CD4-positive, alpha-beta T cell (primary cell): ENCODE data around the gene MTMR2. TPM values are rescaled to one million over a fixed set of nuclear protein-coding genes. Genes with fewer than 3 reads are reported as not detected.

Source experiments
- ATAC-seq: fragments of 200-7000 bp; cut with Tn5 transposase; one replicate; pipeline ENCODE4 v1.10.0; 2022; ENCODE audit warnings: mild to moderate bottlenecking; ENCODE audit not compliant: poor library complexity
- CTCF ChIA-PET: fragments of 350-600 bp; sonication (Branson Sonifier 250); formaldehyde crosslinking; loops from one replicate; lab custom pipeline; 2021; ENCODE audit warnings: antibody characterized with exemption, inconsistent platforms; lab: Charles Lee
- POLR2A ChIA-PET: fragments of 350-600 bp; sonication (Branson Sonifier 250); formaldehyde crosslinking; loops from one replicate; lab custom pipeline; 2021; ENCODE audit warnings: antibody characterized with exemption, inconsistent platforms; lab: Charles Lee
- DNase-seq, 14 experiments: peaks; one replicate each; pipeline ENCODE4 v3.0.0-alpha.2; 2013 to 2020; ENCODE audit warnings: mixed read lengths in 2 of 14
- H3K27ac ChIP-seq, 2 donors: one replicate each; pipeline versions ENCODE4 v1.5.1 to v1.7.0; 2013; ENCODE audit warnings: low read length in 2 of 2, low read depth in 1 of 2, mild to moderate bottlenecking in 1 of 2
- H3K27me3 ChIP-seq, 2 experiments: 1 replicate in 1 of 2; 2 replicates in 1 of 2; pipeline versions ENCODE4 v1.6.1 to v1.7.0; 2013; ENCODE audit warnings: low read length in 2 of 2, control low read depth in 1 of 2, mild to moderate bottlenecking in 1 of 2, moderate library complexity in 1 of 2; ENCODE audit not compliant: insufficient read depth in 2 of 2, control insufficient read depth in 1 of 2
- H3K36me3 ChIP-seq: one replicate; pipeline ENCODE4 v1.6.1; 2013; ENCODE audit warnings: low read length, control low read depth; ENCODE audit not compliant: insufficient read depth
- H3K4me1 ChIP-seq: one replicate; pipeline ENCODE4 v1.6.1; 2013; ENCODE audit warnings: low read length, control low read depth; ENCODE audit not compliant: insufficient read depth
- H3K4me3 ChIP-seq: one replicate; pipeline ENCODE4 v1.5.1; 2013; ENCODE audit warnings: mild to moderate bottlenecking, low read length, moderate library complexity
- H3K9me3 ChIP-seq, 2 experiments: 1 replicate in 1 of 2; 2 replicates in 1 of 2; pipeline versions ENCODE4 v1.6.1 to v1.7.0; 2013; ENCODE audit warnings: low read length in 2 of 2, mild to moderate bottlenecking in 2 of 2, control low read depth in 1 of 2, moderate library complexity in 1 of 2; ENCODE audit not compliant: control insufficient read depth in 1 of 2, insufficient read depth in 1 of 2
- H3K27ac Mint-ChIP-seq: one replicate; pipeline ENCODE4 v1.8.0; 2020; ENCODE audit warnings: mixed read lengths
- H3K27me3 Mint-ChIP-seq: one replicate; pipeline ENCODE4 v1.8.0; 2021; ENCODE audit warnings: mixed read lengths
- H3K36me3 Mint-ChIP-seq: one replicate; pipeline ENCODE4 v1.8.0; 2021; ENCODE audit warnings: low read depth, mixed read lengths
- H3K4me1 Mint-ChIP-seq: one replicate; pipeline ENCODE4 v1.8.0; 2021; ENCODE audit warnings: low read depth, mixed read lengths
- H3K4me3 Mint-ChIP-seq: one replicate; pipeline ENCODE4 v1.8.0; 2020; ENCODE audit warnings: mild to moderate bottlenecking, mixed read lengths
- H3K9me3 Mint-ChIP-seq: one replicate; pipeline ENCODE4 v1.8.0; 2020; ENCODE audit warnings: mixed read lengths
- CTCF ChIP-seq: fragments of 200-600 bp; IDR thresholded peaks from one replicate; pipeline ENCODE4 v1.8.0; 2022; ENCODE audit warnings: antibody characterized with exemption, mild to moderate bottlenecking
- intact Hi-C, 2 experiments: fragments of 100-400 bp; cut with DNase I in 1 of 2; cut with micrococcal nuclease in 1 of 2; formaldehyde crosslinking; loops; one replicate each; pipeline versions ENCODE4 v1.15.1 to v1.9.0; 2023 to 2025; cut with DNase I, micrococcal nuclease
- total RNA-seq, 174 experiments: library from RNA in 2 of 174; stranded (reverse) in 2 of 174; gene quantifications; one replicate each; pipeline ENCODE4 v1.2.3 and lab custom pipeline; 2021 to 2026

MTMR2 gene
- total RNA-seq, 2 experiments from 2014 or later: 6.6 to 6.9 TPM

DNA sequence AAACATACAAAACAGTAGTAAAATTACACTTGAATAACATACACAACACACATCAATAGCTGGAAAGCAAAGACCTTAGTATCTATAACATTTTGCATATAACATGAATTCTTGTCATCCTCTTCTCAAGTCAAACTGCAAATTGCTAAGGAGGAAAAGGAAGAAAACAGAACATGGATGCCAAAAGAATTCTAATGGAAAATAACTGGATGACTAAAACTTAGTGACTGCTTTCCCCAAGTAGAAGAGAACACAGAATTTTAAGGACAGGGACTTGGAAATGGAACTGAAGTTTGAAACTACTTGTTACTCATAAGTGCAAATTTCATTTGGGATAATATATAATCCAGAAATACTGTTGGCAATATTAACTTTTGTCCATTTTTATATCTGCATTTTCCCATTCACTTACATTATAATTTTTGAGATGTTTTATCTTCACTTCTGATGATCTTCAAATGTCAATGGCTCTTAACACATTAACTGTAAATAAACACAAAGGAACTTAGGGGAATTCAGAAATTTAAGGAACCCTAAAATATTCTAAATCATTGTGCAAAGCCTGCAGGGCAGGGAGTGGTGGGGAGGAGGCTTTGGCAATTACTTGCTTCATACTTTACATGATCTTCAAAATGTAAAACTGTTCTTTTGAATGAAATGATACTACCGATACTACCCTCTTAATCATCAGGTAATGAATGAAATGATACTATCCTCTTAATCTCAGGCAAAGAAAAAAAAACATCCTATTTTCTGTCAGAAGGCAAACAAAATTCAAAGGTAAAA is 9.9 kb downstream of the MTMR2 start:
- no peaks in the 10 kb centered on the region for H3K9me3 Mint-ChIP-seq
- Histone ChIP-seq H3K4me3 (no peak overlapping the region), H3K27me3 (no peaks in the 10 kb centered on the region), H3K27ac (no peak overlapping the region), H3K4me1 (no peaks in the 10 kb centered on the region), H3K9me3 (no peaks in the 10 kb centered on the region), H3K36me3 (peaks cover 3% of the 10 kb centered on the region)
- no peak for DNase-seq
- no peak for TF ChIP-seq CTCF
- ATAC-seq: no peak
- no peak overlapping the region for H3K4me3 Mint-ChIP-seq
- H3K27me3 Mint-ChIP-seq: no peaks in the 10 kb centered on the region
- intact Hi-C loops: no loop called here
- H3K27ac Mint-ChIP-seq: no peak overlapping the region
- H3K36me3 Mint-ChIP-seq: no peaks in the 10 kb centered on the region
- POLR2A ChIA-PET: no interaction called here
- CTCF ChIA-PET: no interaction called here
- H3K4me1 Mint-ChIP-seq: peaks cover 6% of the 10 kb centered on the region

- Mint-ChIP-seq H3K9me3 (no peaks in the 10 kb centered on the region), H3K4me1 (peaks cover 7% of the 10 kb centered on the region), H3K36me3 (no peaks in the 10 kb centered on the region), H3K27me3 (no peaks in the 10 kb centered on the region), H3K27ac (no peak overlapping the region), H3K4me3 (no peak overlapping the region)
- ATAC-seq: no peak
- no peaks in the 10 kb centered on the region for H3K9me3 ChIP-seq
- H3K36me3 ChIP-seq: peaks cover 3% of the 10 kb centered on the region
- no peak overlapping the region for H3K27ac ChIP-seq
- intact Hi-C loops: no loop called here
- no peaks in the 10 kb centered on the region for H3K27me3 ChIP-seq
- no peak overlapping the region for H3K4me3 ChIP-seq
- no peak for DNase-seq
- TF ChIP-seq CTCF: no peak
- no peaks in the 10 kb centered on the region for H3K4me1 ChIP-seq
- POLR2A ChIA-PET: no interaction called here
- CTCF ChIA-PET: no interaction called here
Observed at GRCh38 chr11:95912902-95913560, 10.9 kb downstream of the MTMR2 start.

GRCh38 chr11:95911369-95911759 is 12.5 kb downstream of the MTMR2 start:
- Mint-ChIP-seq H3K27ac (no peak overlapping the region), H3K4me1 (peaks cover 13% of the 10 kb centered on the region), H3K27me3 (no peaks in the 10 kb centered on the region), H3K4me3 (no peak overlapping the region), H3K9me3 (no peaks in the 10 kb centered on the region), H3K36me3 (no peaks in the 10 kb centered on the region)
- ChIA-PET POLR2A (no interaction called here), CTCF (no interaction called here)
- Histone ChIP-seq H3K4me1 (no peaks in the 10 kb centered on the region), H3K27ac (no peak overlapping the region), H3K27me3 (no peaks in the 10 kb centered on the region), H3K36me3 (peaks cover 3% of the 10 kb centered on the region), H3K4me3 (no peak overlapping the region), H3K9me3 (no peaks in the 10 kb centered on the region)
- DNase-seq (no peak), ATAC-seq (no peak)
- intact Hi-C loops: no loop called here
- no peak for TF ChIP-seq CTCF
